Measurements from ENCODE around the gene CIAO2A.
"Not testable (repeated sequence)": the region's sequence is repeated elsewhere in the genome, so short reads cannot be mapped to it uniquely, and the experiment has no call there.

Gene CIAO2A

DNA sequence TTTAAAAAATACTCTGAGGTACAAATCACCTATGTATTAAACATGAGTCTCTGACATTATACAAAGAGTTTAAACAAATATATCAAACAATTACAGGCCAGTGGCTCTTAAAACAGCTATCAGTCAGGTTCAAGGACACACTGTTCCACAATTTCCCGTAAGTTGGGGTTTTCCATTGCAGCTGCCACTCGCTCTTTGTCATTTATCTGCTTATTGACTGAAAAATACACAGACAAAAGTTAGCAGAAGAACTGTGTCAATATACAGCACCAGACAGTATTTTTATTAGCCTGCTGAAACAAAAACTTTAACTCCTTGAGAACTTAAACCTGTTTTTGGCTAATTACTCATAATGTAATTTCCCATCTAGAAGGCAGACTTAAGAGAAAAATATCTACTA, 20.8 kb downstream of the CIAO2A start:
- H3K36me3 ChIP-seq (ENCODE audit: control insufficient read depth, insufficient read depth, low read length): no peaks in the 10 kb centered on the region
- H3K4me3 ChIP-seq (ENCODE audit: insufficient read depth, low read depth, low read length): no peak overlapping the region
- H3K9me3 ChIP-seq (ENCODE audit: control insufficient read depth, low read length): no peaks in the 10 kb centered on the region
- H3K27me3 ChIP-seq (ENCODE audit: control insufficient read depth, insufficient read depth, low read length, poor library complexity, severe bottlenecking): no peaks in the 10 kb centered on the region
- no peak overlapping the region for H3K27ac ChIP-seq (ENCODE audit: insufficient read depth, low read depth, low read length, poor library complexity, severe bottlenecking)
- no peaks in the 10 kb centered on the region for H3K4me1 ChIP-seq (ENCODE audit: control insufficient read depth, insufficient read depth, low read length)
- 95 to 96% methylated on average over 2 of the region's 2 CpGs for WGBS, 2 experiments

DNA sequence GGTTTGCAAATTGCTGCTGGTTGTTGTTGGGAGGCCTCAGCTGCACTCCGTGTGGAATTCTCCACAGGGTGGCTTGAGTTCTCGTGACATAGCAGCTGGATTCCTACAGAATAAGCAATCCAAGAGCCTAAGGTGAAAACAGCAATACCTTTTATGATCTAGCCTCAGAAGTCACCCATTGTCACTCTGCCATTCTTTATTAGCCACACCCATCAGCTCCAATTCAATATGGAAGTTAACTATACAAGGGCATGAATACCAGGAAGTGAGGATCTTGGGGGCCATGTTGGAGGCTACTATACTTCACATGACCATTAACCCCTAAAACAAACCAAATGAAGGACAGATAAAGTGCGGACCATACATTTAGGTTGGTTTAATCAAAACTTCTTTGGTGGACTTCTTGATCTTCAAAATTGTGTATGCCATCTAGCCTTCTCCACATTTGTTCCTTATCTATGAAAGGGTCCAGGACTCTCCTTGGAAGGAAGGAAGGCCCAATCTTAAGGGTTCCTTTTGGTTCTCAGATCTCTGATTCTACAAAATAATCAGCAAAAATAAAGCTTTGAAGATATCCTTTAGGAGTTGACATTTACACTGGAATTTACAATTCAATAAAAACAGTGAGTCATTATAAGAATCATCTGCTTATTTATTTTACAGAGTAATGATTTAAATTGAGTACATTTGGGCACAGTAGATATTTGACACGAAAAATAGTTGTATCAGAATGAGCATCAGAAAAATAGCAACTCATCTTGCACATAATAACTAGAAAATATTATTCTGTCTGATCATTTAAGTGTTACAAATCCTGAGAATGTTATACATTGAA, 21.5 kb downstream of the CIAO2A start:
- WGBS, 2 experiments: 78 to 91% methylated on average over 3 to 4 of the region's 4 CpGs

DNA sequence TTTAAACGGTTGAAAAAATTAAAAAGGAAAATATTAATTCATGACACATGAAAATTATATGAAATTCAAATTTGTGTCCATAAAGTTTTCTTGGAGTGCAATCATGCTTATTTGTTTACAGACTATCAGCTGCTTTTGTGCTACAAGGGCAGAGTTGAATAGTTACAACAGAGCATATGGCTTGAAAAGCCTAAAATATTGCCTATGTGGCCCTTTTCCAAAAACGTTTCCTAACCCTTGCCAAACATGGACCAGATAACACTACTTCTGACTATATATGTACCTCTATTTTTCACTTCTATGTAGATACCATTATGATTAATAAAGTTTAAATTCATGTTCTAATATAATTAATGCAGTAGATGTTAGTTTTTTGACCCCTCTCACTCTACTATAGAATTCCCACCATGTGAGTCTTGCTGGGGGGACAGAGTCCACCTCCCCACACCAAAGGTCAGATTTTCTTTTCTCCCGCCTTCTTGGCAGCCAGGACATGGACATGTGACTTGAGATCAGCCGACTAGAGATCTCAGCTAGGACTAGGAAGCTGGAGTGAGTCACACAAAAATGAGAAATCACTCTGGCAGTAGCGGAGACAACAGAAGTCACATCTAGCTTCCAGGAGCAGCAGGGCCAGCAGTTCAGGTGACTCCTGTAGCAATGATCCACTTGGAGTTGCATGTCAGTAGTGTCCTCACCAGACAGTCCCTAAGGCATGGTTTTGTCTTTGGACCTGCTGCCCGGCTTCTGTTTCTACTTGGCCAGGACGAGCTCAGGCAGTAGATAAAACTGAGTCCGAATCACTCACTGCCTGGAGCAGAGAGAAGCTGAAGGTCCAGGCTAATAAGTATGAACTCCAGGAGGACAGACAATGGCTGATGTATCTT, 22.4 kb downstream of the CIAO2A start:
- Histone ChIP-seq H3K27me3 (ENCODE audit: control insufficient read depth, insufficient read depth, low read length, poor library complexity, severe bottlenecking) (no peaks in the 10 kb centered on the region), H3K27ac (ENCODE audit: insufficient read depth, low read depth, low read length, poor library complexity, severe bottlenecking) (no peak overlapping the region), H3K9me3 (ENCODE audit: control insufficient read depth, low read length) (no peaks in the 10 kb centered on the region), H3K4me1 (ENCODE audit: control insufficient read depth, insufficient read depth, low read length) (no peaks in the 10 kb centered on the region), H3K36me3 (ENCODE audit: control insufficient read depth, insufficient read depth, low read length) (no peaks in the 10 kb centered on the region), H3K4me3 (ENCODE audit: insufficient read depth, low read depth, low read length) (no peak overlapping the region)
- 94 to 95% methylated on average over 7 of the region's 8 CpGs for WGBS, 2 experiments

More for the DNA sequence above, 21.5 kb downstream of the CIAO2A start:
- no peak overlapping the region for H3K4me3 ChIP-seq (ENCODE audit: insufficient read depth, low read depth, low read length)
- no peaks in the 10 kb centered on the region for H3K27me3 ChIP-seq (ENCODE audit: control insufficient read depth, insufficient read depth, low read length, poor library complexity, severe bottlenecking)
- H3K4me1 ChIP-seq (ENCODE audit: control insufficient read depth, insufficient read depth, low read length): no peaks in the 10 kb centered on the region
- no peak overlapping the region for H3K27ac ChIP-seq (ENCODE audit: insufficient read depth, low read depth, low read length, poor library complexity, severe bottlenecking)
- H3K36me3 ChIP-seq (ENCODE audit: control insufficient read depth, insufficient read depth, low read length): no peaks in the 10 kb centered on the region
- no peaks in the 10 kb centered on the region for H3K9me3 ChIP-seq (ENCODE audit: control insufficient read depth, low read length)

DNA sequence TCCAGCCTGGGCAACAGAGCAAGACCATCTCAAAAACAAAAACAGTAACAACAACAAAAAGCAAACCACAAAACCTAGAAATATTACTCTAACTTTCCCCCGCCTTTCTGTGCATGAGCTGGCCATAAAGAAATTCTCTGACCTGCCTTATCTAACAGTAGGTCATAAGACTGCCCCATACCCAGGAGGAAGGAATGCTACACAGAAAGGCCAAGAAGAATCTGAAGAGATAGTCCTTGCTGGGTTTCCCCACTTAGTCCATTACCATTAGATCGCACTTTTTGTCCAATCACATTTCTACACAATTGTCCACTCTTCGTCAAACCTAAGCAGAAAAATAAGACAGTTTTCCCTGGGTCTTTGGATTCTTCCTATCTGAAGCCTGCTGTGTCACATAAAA, 23.5 kb downstream of the CIAO2A start:
- no peak overlapping the region for H3K4me3 ChIP-seq (ENCODE audit: insufficient read depth, low read depth, low read length)
- H3K27ac ChIP-seq (ENCODE audit: insufficient read depth, low read depth, low read length, poor library complexity, severe bottlenecking): no peak overlapping the region
- no peaks in the 10 kb centered on the region for H3K4me1 ChIP-seq (ENCODE audit: control insufficient read depth, insufficient read depth, low read length)
- no peaks in the 10 kb centered on the region for H3K27me3 ChIP-seq (ENCODE audit: control insufficient read depth, insufficient read depth, low read length, poor library complexity, severe bottlenecking)
- no peaks in the 10 kb centered on the region for H3K9me3 ChIP-seq (ENCODE audit: control insufficient read depth, low read length)
- H3K36me3 ChIP-seq (ENCODE audit: control insufficient read depth, insufficient read depth, low read length): no peaks in the 10 kb centered on the region
- WGBS, 2 experiments: 91 to 94% methylated on average over 3 of the region's 3 CpGs

DNA sequence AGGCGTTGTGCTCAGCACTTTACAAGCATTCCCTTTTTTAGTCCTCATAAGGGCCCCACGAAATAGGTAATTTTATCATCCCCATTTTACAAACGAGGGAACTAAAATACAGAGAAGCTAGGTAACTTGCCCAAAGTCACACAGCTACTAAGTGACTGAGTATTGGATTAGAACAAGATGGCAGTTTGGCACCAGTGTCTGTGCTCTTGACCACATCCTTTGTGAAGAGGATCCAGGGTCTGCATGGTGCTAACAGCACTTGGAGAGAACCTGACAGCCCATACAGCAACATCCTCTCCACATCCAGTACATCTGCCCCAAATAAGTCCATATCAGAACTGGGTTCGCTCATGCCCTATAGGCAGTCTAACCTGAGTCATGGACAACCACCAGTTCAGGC, 25.5 kb downstream of the CIAO2A start:
- Histone ChIP-seq H3K4me3 (ENCODE audit: insufficient read depth, low read depth, low read length) (no peak overlapping the region), H3K27me3 (ENCODE audit: control insufficient read depth, insufficient read depth, low read length, poor library complexity, severe bottlenecking) (no peaks in the 10 kb centered on the region), H3K4me1 (ENCODE audit: control insufficient read depth, insufficient read depth, low read length) (no peaks in the 10 kb centered on the region), H3K27ac (ENCODE audit: insufficient read depth, low read depth, low read length, poor library complexity, severe bottlenecking) (no peak overlapping the region), H3K9me3 (ENCODE audit: control insufficient read depth, low read length) (no peaks in the 10 kb centered on the region), H3K36me3 (ENCODE audit: control insufficient read depth, insufficient read depth, low read length) (no peaks in the 10 kb centered on the region)
- WGBS, 2 experiments: 89 to 98% methylated on average over 4 of the region's 4 CpGs

DNA sequence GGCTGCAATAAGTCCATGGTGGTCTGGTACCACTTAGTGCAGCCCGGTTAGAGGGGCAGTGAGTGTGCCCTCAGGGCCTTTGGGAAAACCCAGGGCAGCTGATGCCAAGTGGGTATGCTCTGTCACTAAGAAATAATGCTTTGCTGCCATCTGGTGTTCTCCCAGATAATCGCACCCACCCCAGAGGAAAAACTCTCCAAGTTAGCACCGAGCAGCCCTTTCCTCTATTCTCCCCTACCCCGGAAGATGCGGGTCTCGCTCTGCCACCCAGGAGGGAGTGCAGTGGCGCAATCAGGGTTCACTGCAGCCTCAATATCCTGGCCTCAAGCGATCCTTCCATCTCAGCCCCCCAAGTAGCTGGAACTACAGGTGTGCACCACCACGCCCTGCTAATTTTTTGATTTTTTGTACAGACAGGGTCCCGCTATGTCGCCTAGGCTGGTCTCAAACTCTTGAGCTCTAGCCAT, 26.0 kb downstream of the CIAO2A start:
- Histone ChIP-seq H3K4me1 (ENCODE audit: control insufficient read depth, insufficient read depth, low read length) (no peaks in the 10 kb centered on the region), H3K27ac (ENCODE audit: insufficient read depth, low read depth, low read length, poor library complexity, severe bottlenecking) (no peak overlapping the region), H3K27me3 (ENCODE audit: control insufficient read depth, insufficient read depth, low read length, poor library complexity, severe bottlenecking) (no peaks in the 10 kb centered on the region), H3K36me3 (ENCODE audit: control insufficient read depth, insufficient read depth, low read length) (no peaks in the 10 kb centered on the region), H3K9me3 (ENCODE audit: control insufficient read depth, low read length) (no peaks in the 10 kb centered on the region), H3K4me3 (ENCODE audit: insufficient read depth, low read depth, low read length) (no peak overlapping the region)
- 32 to 36% methylated on average over 11 of the region's 11 CpGs for WGBS, 2 experiments

DNA sequence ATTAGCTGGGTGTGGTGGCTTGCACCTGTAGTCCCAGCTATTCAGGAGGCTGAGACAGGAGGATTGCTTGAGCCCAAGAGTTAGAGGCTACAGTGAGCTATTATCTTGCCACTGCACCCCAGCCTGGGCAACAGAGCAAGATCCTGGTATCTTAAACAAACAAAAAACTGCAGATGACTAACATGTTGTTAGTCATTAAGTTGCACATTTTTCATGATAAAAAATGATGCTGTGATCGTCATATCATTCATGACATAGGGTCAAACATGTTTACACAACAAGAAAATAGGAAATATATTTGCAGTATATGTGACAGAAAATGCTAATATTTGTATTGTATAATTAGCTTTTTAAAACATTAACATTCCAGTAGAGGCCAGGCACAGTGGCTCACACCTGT, 27.2 kb downstream of the CIAO2A start:
- 88 to 100% methylated on average over 1 of the region's 1 CpG for WGBS, 2 experiments
- H3K4me3 ChIP-seq (ENCODE audit: insufficient read depth, low read depth, low read length): no peak overlapping the region
- no peaks in the 10 kb centered on the region for H3K36me3 ChIP-seq (ENCODE audit: control insufficient read depth, insufficient read depth, low read length)
- H3K9me3 ChIP-seq (ENCODE audit: control insufficient read depth, low read length): no peaks in the 10 kb centered on the region
- H3K27ac ChIP-seq (ENCODE audit: insufficient read depth, low read depth, low read length, poor library complexity, severe bottlenecking): no peak overlapping the region
- H3K27me3 ChIP-seq (ENCODE audit: control insufficient read depth, insufficient read depth, low read length, poor library complexity, severe bottlenecking): no peaks in the 10 kb centered on the region
- no peaks in the 10 kb centered on the region for H3K4me1 ChIP-seq (ENCODE audit: control insufficient read depth, insufficient read depth, low read length)

DNA sequence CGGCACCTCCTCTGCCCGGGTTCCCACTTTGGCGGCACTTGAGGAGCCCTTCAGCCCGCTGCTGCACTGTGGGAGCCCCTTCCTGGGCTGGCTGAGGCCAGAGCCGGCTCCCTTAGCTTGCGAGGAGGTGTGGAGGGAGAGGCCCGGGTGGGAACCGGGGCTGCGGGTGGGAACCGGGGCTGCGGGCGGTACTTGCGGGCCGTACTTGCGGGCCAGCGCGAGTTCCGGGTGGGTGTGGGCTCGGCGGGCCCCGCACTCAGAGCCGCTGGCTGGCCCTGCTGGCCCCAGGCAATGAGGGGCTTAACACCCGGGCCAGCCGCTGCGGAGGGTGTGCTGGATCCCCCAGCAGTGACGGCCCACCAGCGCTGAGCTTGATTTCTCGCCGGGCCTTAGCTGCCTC, 32.9 kb downstream of the CIAO2A start:
- 95 to 96% methylated on average over 29 of the region's 29 CpGs for WGBS, 2 experiments
- no peaks in the 10 kb centered on the region for H3K27me3 ChIP-seq (ENCODE audit: control insufficient read depth, insufficient read depth, low read length, poor library complexity, severe bottlenecking)
- no peak overlapping the region for H3K27ac ChIP-seq (ENCODE audit: insufficient read depth, low read depth, low read length, poor library complexity, severe bottlenecking)
- no peaks in the 10 kb centered on the region for H3K9me3 ChIP-seq (ENCODE audit: control insufficient read depth, low read length)
- no peak overlapping the region for H3K4me3 ChIP-seq (ENCODE audit: insufficient read depth, low read depth, low read length)
- no peaks in the 10 kb centered on the region for H3K36me3 ChIP-seq (ENCODE audit: control insufficient read depth, insufficient read depth, low read length)
- no peaks in the 10 kb centered on the region for H3K4me1 ChIP-seq (ENCODE audit: control insufficient read depth, insufficient read depth, low read length)

DNA sequence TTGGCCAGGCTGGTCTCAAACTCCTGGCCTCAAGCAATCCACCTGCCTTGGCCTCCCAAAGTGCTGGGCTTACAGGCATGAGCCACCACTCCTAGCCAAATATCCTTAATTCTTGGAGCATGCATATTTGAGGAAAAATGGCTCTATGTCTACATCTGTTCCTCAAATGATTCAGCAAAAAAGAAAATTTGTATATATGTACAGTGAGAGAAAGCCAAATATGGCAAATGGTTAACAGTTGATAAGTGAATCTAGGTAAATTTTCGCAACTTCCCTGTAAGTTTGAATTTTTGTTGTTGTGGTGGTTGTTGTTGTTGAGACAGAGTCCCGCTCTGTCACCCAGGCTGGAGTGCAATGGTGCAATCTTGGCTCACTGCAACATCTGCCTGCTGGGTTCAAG, 34.5 kb downstream of the CIAO2A start:
- not testable (repeated sequence) for H3K4me1 ChIP-seq (ENCODE audit: control insufficient read depth, insufficient read depth, low read length); H3K9me3 ChIP-seq (ENCODE audit: control insufficient read depth, low read length); H3K27ac ChIP-seq (ENCODE audit: insufficient read depth, low read depth, low read length, poor library complexity, severe bottlenecking); H3K36me3 ChIP-seq (ENCODE audit: control insufficient read depth, insufficient read depth, low read length); H3K4me3 ChIP-seq (ENCODE audit: insufficient read depth, low read depth, low read length); H3K27me3 ChIP-seq (ENCODE audit: control insufficient read depth, insufficient read depth, low read length, poor library complexity, severe bottlenecking)
- 92 to 97% methylated on average over 2 of the region's 2 CpGs for WGBS, 2 experiments

DNA sequence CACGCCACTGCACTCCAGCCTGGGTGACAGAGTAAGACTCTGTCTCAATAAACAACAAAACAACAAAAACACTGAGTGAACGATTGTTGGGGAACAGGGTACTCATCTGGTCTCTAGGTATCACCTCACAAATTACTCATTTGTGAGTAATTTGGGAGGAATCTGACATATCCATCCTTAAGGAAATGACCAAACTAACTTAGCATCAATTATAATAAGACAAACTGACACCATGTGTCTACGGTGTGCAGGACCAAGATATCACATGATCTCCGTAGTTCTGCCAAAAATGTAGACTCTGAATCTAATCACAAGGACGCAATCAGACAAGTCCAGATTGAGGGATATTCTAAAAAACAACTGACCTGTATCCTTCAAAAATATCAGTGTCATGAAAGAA, 35.4 kb downstream of the CIAO2A start:
- no peaks in the 10 kb centered on the region for H3K9me3 ChIP-seq (ENCODE audit: control insufficient read depth, low read length)
- no peaks in the 10 kb centered on the region for H3K36me3 ChIP-seq (ENCODE audit: control insufficient read depth, insufficient read depth, low read length)
- no peak overlapping the region for H3K4me3 ChIP-seq (ENCODE audit: insufficient read depth, low read depth, low read length)
- no peak overlapping the region for H3K27ac ChIP-seq (ENCODE audit: insufficient read depth, low read depth, low read length, poor library complexity, severe bottlenecking)
- no peaks in the 10 kb centered on the region for H3K4me1 ChIP-seq (ENCODE audit: control insufficient read depth, insufficient read depth, low read length)
- no peaks in the 10 kb centered on the region for H3K27me3 ChIP-seq (ENCODE audit: control insufficient read depth, insufficient read depth, low read length, poor library complexity, severe bottlenecking)
- 91 to 93% methylated on average over 5 of the region's 5 CpGs for WGBS, 2 experiments

All from ectodermal cell (in vitro differentiated cells).